Hepatocyte (in vitro differentiated cells): ENCODE results near the gene IL24.

Experiments used
- CTCF ChIP-seq: fragments of 200-600 bp; sonication (generic); IDR thresholded peaks from 2 replicates; pipeline ENCODE4 v1.5.1; 2016; ENCODE audit warnings: antibody characterized with exemption, mild to moderate bottlenecking; ENCODE audit not compliant: poor library complexity
- EZH2phosphoT487 ChIP-seq: fragments of 200-600 bp; sonication (generic); IDR thresholded peaks from one replicate; pipeline ENCODE4 v1.6.1; 2018; ENCODE audit warnings: antibody characterized with exemption, mild to moderate bottlenecking, low read depth, moderate library complexity; ENCODE audit not compliant: unreplicated experiment, severe bottlenecking

- TF ChIP-seq CTCF (no peak), EZH2phosphoT487 (no peak)
Measured at GRCh38 chr1:206866062-206866461, 31.2 kb upstream of the IL24 start.
